Mucosa of descending colon (tissue), 3 donors: Measurements from ENCODE around the gene ARL16. TPM values are rescaled to one million over a fixed set of nuclear protein-coding genes. Genes with fewer than 3 reads are reported as not detected.
A peak's percentile ranks its signal among the peaks of the same experiment; 100 is the strongest.

Experiments
- ATAC-seq: fragments of 200-7000 bp; cut with Tn5 transposase; one replicate; pipeline ENCODE4 v1.9.1; 2020; ENCODE audit warnings: mild to moderate bottlenecking, moderate library complexity
- DNase-seq, 3 donors: peaks; one replicate each; pipeline ENCODE4 v3.0.0-alpha.2; 2020
- H3K36me3 ChIP-seq: fragments of 200-600 bp; one replicate; pipeline ENCODE4 v1.8.0; 2021; ENCODE audit warnings: low read depth, mild to moderate bottlenecking
- H3K4me1 ChIP-seq: fragments of 200-600 bp; one replicate; pipeline ENCODE4 v1.8.0; 2021; ENCODE audit warnings: low read depth, mild to moderate bottlenecking
- H3K4me3 ChIP-seq: fragments of 200-600 bp; one replicate; pipeline ENCODE4 v1.8.0; 2021; ENCODE audit warnings: mild to moderate bottlenecking
- H3K9me3 ChIP-seq: fragments of 200-600 bp; one replicate; pipeline ENCODE4 v1.8.0; 2021; ENCODE audit warnings: mild to moderate bottlenecking
- intact Hi-C, 2 donors: fragments of 100-400 bp; cut with DNase I in 1 of 2; cut with micrococcal nuclease in 1 of 2; formaldehyde crosslinking; loops; one replicate each; pipeline versions ENCODE4 v1.11.0 to v1.11.1; 2022; cut with DNase I, micrococcal nuclease
- total RNA-seq, 3 donors: library from RNA; stranded (reverse); fragmentation: NEBNext Ultra II Directional in 2 of 3; extraction: Animal tissue kit (Norgen Biotek cat#: 25700) in 2 of 3; gene quantifications; one replicate each; pipeline versions ENCODE4 v1.2.1 to v1.2.4, GENCODE V29; 2021 to 2023
- TF ChIP-seq, protein P1 (sequence below): fragments of 200-600 bp; IDR thresholded peaks from one replicate; pipeline ENCODE4 v1.8.0; 2022; ENCODE audit warnings: antibody characterized with exemption, mild to moderate bottlenecking
- donor health status: DM: no; HTN: no; CAD: no; lungs with moderate emphysema.
- donor health status: DM: no; HTN: no; CAD: no.
- donor health status: DM: no; HTN: yes; CAD: no.

Gene ARL16
- total RNA-seq, 3 donors from 2014 or later = 14.0 to 27.6 (median 26.1) TPM

DNA sequence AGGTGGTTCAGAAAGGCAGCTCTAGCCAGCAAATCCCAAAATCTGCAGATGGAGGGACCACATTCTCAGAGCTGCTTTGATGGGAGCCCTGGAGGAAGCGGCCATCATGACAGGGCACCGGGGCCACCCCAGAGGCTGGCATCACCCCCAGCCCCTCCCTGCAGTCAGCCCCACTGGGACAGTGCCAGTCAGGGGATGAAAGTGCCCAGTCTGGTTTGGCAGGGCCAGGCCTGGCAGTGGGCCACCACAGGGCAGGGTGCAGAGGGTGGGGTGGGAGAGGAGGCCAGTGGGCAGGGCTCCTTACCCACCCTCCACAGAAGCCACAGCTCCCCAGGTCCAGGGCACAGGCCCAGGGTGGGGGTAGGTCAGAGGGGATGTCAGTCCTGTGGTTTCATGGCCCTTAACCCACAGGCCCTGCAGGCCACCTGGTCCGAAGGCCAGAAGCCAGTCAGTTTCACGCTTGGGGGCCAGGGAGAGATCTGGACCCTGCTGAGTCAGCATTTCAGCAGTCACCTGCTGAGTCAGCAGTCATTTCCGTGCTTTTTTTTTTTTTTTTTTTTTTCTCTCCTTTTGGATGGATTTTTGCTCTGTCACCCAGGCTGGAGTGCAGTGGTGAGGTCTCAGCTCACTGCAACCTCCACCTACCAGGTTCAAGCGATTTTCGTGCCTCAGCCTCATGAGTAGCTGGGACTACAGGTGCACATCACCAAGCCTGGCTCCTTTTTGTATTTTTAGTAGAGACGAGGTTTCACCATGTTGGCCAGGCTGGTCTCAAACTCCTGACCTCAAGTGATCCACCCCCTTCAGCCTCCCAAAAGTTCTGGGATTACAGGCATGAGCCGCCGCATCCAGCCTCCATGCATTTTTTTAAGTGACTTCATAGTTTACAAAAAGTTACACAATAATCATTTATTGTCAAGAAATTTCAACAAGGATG, 38.9 kb upstream of the ARL16 start:
- peak; percentile 88 to 98 (median 91) for DNase-seq
- Histone ChIP-seq H3K4me3 (no peak overlapping the region), H3K36me3 (no peaks in the 10 kb centered on the region), H3K4me1 (peaks cover 27% of the 10 kb centered on the region), H3K9me3 (no peaks in the 10 kb centered on the region)
- TF ChIP-seq, protein P1, sequence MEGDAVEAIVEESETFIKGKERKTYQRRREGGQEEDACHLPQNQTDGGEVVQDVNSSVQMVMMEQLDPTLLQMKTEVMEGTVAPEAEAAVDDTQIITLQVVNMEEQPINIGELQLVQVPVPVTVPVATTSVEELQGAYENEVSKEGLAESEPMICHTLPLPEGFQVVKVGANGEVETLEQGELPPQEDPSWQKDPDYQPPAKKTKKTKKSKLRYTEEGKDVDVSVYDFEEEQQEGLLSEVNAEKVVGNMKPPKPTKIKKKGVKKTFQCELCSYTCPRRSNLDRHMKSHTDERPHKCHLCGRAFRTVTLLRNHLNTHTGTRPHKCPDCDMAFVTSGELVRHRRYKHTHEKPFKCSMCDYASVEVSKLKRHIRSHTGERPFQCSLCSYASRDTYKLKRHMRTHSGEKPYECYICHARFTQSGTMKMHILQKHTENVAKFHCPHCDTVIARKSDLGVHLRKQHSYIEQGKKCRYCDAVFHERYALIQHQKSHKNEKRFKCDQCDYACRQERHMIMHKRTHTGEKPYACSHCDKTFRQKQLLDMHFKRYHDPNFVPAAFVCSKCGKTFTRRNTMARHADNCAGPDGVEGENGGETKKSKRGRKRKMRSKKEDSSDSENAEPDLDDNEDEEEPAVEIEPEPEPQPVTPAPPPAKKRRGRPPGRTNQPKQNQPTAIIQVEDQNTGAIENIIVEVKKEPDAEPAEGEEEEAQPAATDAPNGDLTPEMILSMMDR = no peak
- ATAC-seq = peak; percentile 89
- intact Hi-C loops = no loop called here

DNA sequence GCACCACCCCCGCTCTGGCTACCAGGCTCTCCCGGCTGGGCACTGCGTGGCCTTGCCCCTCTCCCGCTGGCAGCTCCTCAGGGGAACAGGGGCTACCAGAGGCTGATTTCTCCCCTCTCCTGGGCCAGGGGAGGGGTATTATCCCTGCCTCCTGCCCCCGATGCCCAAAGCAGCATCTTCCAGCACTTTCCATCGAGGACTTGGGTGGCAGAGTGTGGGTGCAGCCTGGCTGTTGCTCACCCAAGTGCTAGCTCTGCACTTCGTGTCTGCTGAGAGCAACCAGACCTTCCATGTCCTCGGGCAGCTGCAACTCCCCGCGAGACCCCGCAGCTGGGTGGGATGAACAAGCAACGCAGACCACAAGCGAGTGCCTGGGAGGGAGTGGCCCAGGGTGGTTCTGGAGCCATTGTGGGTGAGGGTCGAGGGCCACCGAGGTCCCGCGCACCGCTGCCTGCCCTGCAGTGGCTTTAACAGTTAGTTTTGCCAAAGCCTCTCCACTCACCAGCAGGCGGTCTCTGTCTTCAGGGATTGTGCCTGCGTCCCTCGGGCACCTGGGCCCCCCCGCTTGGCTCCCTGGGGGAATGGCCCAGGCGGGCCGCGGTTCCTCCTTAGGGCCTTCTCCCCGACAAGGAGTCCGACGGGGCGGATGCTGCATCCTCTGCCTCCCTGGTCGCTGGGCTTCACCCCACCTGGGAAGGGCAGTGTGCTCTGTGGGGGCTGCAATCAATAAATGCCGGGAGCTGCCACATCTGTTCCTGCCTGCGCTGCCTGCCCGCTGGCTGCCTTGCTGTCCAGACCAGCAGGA, 36.9 kb upstream of the ARL16 start:
- Histone ChIP-seq H3K4me1 (peaks cover 27% of the 10 kb centered on the region), H3K36me3 (no peaks in the 10 kb centered on the region), H3K9me3 (no peaks in the 10 kb centered on the region), H3K4me3 (no peak overlapping the region)
- DNase-seq (peak in 1 of 3 donors; percentile 47), ATAC-seq (no peak)
- TF ChIP-seq, protein P1 = no peak
- intact Hi-C loops = no loop called here

DNA sequence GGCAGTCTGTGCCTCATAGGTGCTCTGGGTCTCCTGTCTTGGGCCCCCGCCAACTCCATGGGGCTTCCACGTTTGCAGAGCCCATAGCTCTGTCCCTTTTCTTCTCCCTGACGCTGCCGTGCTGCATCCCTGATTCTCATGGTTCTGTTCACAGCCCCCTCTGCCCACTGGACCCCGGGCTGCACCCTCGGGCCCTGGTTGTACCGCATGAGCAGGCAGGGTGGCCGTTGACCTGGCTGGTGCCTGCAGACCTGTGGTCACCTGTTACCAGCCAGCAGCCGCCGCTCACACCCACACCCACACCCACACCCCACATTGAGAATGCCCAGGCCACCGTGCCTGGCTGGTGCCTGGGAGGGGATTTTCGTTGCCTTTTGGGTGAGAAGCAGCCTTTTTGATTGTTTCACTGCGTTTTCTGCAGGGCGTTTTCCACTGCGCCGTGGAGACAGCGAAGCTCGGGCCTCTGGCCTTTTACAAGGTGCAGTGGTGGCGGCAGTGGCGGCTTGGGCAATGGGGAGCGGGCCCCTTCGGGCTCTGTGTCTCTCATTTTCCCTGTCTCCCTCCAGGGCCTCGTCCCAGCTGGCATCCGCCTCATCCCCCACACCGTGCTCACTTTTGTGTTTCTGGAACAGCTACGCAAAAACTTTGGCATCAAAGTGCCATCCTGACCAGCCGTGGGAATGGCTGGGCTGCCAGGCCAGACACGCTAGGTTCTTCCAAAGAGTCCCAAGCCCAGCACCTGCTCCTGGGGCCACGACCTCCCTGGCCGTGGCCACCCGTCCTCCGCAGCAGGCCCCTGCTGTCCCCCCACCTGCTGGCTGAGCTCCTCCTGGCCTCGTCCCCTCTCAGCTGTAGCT, 36.0 kb upstream of the ARL16 start:
- no peaks in the 10 kb centered on the region for H3K9me3 ChIP-seq
- peaks cover 27% of the 10 kb centered on the region for H3K4me1 ChIP-seq
- intact Hi-C loops = no loop called here
- DNase-seq (no peak), ATAC-seq (no peak)
- no peak overlapping the region for H3K4me3 ChIP-seq
- no peaks in the 10 kb centered on the region for H3K36me3 ChIP-seq
- TF ChIP-seq, protein P1 = no peak

DNA sequence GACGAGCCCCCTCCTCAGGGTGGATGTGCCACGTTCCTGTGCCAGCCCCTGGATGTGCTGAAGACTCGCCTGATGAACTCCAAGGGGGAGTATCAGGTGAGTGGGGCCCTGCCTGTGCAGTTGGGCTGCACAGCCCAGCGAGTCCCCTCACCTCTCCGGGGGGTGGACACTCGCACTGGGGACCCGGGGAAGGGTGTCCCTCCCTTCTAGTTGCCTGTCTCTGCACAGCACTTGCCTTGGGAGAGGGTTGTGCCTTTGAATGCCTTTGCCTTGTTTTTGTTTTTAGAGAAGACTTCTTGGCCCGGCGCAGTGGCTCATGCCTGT, 34.1 kb upstream of the ARL16 start:
- intact Hi-C loops = no loop called here
- ATAC-seq (no peak), DNase-seq (no peak)
- no peak overlapping the region for H3K4me3 ChIP-seq
- TF ChIP-seq, protein P1 = no peak
- no peaks in the 10 kb centered on the region for H3K9me3 ChIP-seq
- H3K36me3 ChIP-seq = no peaks in the 10 kb centered on the region
- H3K4me1 ChIP-seq = peaks cover 22% of the 10 kb centered on the region

DNA sequence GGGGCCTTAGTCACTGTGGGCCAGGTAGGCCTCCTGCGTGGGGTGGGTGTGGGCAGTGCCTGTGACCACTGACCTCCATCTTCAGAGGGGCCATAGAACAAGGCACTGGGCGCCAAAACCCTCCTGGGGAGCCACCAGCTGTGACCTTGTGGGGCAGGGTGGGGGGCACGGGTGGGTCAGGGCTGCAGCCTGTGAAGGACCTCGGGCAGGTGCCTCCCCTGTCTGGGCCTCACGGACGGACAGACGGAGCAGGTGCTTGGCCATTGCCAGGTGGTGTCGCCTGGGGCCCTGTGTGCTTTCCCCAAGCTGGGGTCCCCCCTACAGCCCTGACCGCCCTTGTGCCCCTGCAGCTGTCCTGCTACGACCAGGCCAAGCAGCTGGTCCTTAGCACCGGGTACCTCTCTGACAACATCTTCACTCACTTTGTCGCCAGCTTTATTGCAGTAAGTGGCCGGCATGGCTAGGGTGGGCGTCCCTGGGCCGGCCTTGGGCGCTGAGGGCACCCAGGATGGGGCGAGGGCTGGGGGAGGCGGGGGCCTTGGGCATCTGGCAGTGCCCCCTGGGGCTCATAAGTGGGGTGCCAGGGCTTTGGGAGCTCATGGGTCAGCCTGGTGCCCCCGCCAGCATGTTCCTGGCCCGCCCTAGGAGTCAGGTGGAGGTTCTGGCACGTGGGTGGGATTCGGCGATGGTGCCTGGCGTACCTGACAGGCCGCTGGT, 33.6 kb upstream of the ARL16 start:
- DNase-seq (peak in 1 of 3 donors; percentile 52), ATAC-seq (no peak)
- Histone ChIP-seq H3K36me3 (no peaks in the 10 kb centered on the region), H3K4me3 (no peak overlapping the region), H3K4me1 (peaks cover 21% of the 10 kb centered on the region), H3K9me3 (no peaks in the 10 kb centered on the region)
- TF ChIP-seq, protein P1 = no peak
- intact Hi-C loops = no loop called here
